Nephron (organoid): Measurements from ENCODE around the gene GCK.

Experiments
- H3K27ac Mint-ChIP-seq, 3 experiments: 2 replicates each; pipeline ENCODE4 v1.8.0; 2020; ENCODE audit warnings: mixed read lengths in 3 of 3, mild to moderate bottlenecking in 2 of 3, moderate library complexity in 1 of 3
- H3K27me3 Mint-ChIP-seq: 2 replicates; pipeline ENCODE4 v1.8.0; 2021; ENCODE audit warnings: low read depth, mild to moderate bottlenecking, moderate library complexity, mixed read lengths
- H3K36me3 Mint-ChIP-seq: 2 replicates; pipeline ENCODE4 v1.8.0; 2020; ENCODE audit warnings: low read depth, mixed read lengths
- H3K4me1 Mint-ChIP-seq: 2 replicates; pipeline ENCODE4 v1.8.0; 2020; ENCODE audit warnings: mixed read lengths
- H3K4me3 Mint-ChIP-seq, 3 experiments: 2 replicates each; pipeline ENCODE4 v1.8.0; 2020; ENCODE audit warnings: mild to moderate bottlenecking in 3 of 3, mixed read lengths in 3 of 3, moderate library complexity in 2 of 3
- H3K9me3 Mint-ChIP-seq: 2 replicates; pipeline ENCODE4 v1.8.0; 2020; ENCODE audit warnings: mixed read lengths
- CTCF ChIP-seq, 3 experiments: fragments of 200-600 bp; sonication (generic); IDR thresholded peaks; one replicate each; pipeline ENCODE4 v1.5.0; 2021; ENCODE audit warnings: antibody characterized with exemption in 3 of 3; ENCODE audit not compliant: unreplicated experiment in 3 of 3

The GCK gene

DNA sequence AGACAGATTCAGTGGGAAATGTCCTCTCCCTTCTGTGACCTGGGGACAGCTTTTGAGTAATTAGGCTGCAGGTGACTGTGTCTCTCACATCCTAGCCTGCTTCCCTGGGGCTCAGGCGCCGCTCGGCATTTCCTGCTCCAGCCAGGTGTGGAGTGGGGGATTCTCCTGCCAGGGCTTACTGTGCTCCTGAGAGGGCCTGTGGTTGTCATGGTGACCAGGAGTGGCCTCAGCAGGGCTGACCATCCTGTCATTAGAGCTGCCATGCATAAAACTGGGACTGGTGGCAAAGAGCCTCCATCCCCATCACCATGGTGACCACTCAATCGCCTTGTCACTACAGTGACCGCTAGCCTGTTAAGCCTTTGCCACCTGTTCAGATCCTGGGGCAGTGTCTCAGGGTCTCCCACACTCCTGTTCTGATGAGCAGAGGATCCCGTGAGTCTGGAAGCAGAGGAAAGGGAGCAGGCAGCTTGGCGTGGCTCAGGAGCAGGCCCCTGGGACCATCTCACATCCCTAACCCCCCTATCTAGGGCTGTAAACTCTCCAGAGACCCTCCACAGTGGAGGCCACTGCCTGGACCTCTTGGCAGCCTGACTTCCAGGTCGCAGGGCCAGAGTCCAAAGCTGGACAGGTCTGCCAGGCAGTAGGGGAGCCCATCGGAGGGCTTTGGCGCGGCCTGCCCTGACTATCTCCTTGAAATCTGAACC lies at the start of gene GCK:
Gene GCK, minus strand, starts transcription at position 154 of the 707 bp plus-strand sequence. CDS start 486 bp downstream, outside the sequence.
- Mint-ChIP-seq H3K27ac (peak within 1 kb of the TSS in 1 of 3 experiments; percentile 91), H3K36me3 (no peaks in the 10 kb centered on the region), H3K27me3 (peaks cover 4% of the 10 kb centered on the region), H3K9me3 (no peaks in the 10 kb centered on the region), H3K4me3 (peak within 1 kb of the TSS in 1 of 3 experiments; percentile 45), H3K4me1 (peaks cover 15% of the 10 kb centered on the region)
- no peak for TF ChIP-seq CTCF (IDR thresholded peaks at IDR 0.05; ENCODE audit: unreplicated experiment in 3 of 3)

- TF ChIP-seq CTCF (IDR thresholded peaks at IDR 0.05; ENCODE audit: unreplicated experiment in 3 of 3) = no peak
- H3K27ac Mint-ChIP-seq = no peak overlapping the region
- H3K4me3 Mint-ChIP-seq = no peak overlapping the region
- H3K9me3 Mint-ChIP-seq = no peaks in the 10 kb centered on the region
- H3K27me3 Mint-ChIP-seq = peaks cover 8% of the 10 kb centered on the region
- H3K4me1 Mint-ChIP-seq = no peaks in the 10 kb centered on the region
- H3K36me3 Mint-ChIP-seq = no peaks in the 10 kb centered on the region
These were observed 49.0 kb upstream of the GCK start for GRCh38 chr7:44238116-44238695.

- no peaks in the 10 kb centered on the region for H3K4me1 Mint-ChIP-seq
- no peak overlapping the region for H3K27ac Mint-ChIP-seq
- no peak overlapping the region for H3K4me3 Mint-ChIP-seq
- peaks cover 8% of the 10 kb centered on the region for H3K27me3 Mint-ChIP-seq
- no peaks in the 10 kb centered on the region for H3K36me3 Mint-ChIP-seq
- no peak for TF ChIP-seq CTCF (IDR thresholded peaks at IDR 0.05; ENCODE audit: unreplicated experiment in 3 of 3)
- no peaks in the 10 kb centered on the region for H3K9me3 Mint-ChIP-seq
These were observed 48.5 kb upstream of the GCK start for GRCh38 chr7:44237696-44238095.

DNA sequence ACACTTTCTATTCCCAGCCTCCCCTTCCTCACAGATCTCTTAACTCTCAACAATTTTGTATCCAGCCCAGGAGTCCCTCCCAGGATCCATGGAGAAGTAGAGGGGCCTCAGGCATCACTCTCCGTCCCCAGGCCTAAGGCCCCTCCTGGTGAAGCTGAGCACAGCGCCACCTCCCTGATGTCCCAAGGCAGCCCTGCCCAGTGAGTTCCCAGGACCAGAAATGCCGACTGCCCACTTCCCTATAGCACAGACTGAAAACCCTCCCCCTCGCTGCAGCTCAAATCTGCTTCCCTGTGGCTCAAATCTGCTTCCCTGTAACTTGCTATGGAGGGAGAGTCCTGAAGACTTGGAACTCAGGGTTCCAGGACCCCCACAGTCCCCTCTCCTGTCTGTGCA lies 47.1 kb upstream of the GCK start:
- Mint-ChIP-seq H3K27ac (no peak overlapping the region), H3K9me3 (no peaks in the 10 kb centered on the region), H3K36me3 (no peaks in the 10 kb centered on the region), H3K27me3 (peaks cover 8% of the 10 kb centered on the region), H3K4me1 (no peaks in the 10 kb centered on the region), H3K4me3 (no peak overlapping the region)
- TF ChIP-seq CTCF (IDR thresholded peaks at IDR 0.05; ENCODE audit: unreplicated experiment in 3 of 3) = no peak

DNA sequence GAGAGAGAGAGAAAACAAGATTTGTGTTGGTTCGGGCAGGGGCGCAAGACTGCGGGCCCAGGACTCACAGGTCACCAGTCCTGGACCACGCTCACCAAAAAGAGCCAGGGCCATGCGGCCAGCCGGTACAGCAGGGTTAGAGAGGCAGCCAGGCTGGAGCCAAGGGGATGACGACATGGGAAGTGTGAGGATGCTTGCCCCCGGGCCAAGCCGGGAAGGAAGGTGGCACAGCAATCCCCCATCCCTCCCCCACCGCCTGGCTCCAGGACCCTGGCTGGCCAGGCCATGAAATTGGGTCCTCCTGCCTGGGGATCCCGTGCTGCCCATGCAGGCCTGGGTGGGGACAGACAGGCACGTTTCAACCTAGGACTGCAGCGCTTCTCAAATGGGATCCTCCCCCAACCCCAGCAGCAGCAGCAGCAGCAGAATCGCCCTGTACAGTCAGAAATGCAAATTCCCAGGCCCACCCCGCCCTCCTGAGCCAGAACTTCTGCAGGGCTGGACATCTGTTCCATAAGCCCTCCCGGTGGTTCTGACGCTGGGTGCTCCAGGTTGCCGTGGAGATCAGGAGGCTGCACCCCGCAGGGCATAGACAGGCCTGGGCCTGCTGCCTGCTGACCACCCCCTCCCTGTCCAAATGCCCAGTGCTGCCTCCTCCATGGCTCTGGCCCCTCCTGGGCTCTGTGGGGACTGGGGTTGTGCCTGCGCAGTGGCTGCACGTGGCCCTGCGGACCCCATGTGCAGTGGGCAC lies 46.5 kb upstream of the GCK start:
- no peak overlapping the region for H3K4me3 Mint-ChIP-seq
- no peak overlapping the region for H3K27ac Mint-ChIP-seq
- no peaks in the 10 kb centered on the region for H3K9me3 Mint-ChIP-seq
- no peak for TF ChIP-seq CTCF (IDR thresholded peaks at IDR 0.05; ENCODE audit: unreplicated experiment in 3 of 3)
- H3K36me3 Mint-ChIP-seq = no peaks in the 10 kb centered on the region
- H3K4me1 Mint-ChIP-seq = no peaks in the 10 kb centered on the region
- peaks cover 8% of the 10 kb centered on the region for H3K27me3 Mint-ChIP-seq
